Measurements from ENCODE around the gene PXDN. TPM values are rescaled to one million over a fixed set of nuclear protein-coding genes. Genes with fewer than 3 reads are reported as not detected.

PXDN gene
- total RNA-seq, 4 donors from 2014 or later, result 26.6 to 254 (median 59.8) TPM

- peak overlapping the region; percentile 65 to 72 for H3K27ac ChIP-seq
- H3K9me3 ChIP-seq, result no peaks in the 10 kb centered on the region
- H3K4me3 ChIP-seq, result no peak overlapping the region
- no peaks in the 10 kb centered on the region for H3K27me3 ChIP-seq
- peak in 1 of 2 donors; percentile 11 for DNase-seq
- no peaks in the 10 kb centered on the region for H3K36me3 ChIP-seq
- TF ChIP-seq, protein P1, sequence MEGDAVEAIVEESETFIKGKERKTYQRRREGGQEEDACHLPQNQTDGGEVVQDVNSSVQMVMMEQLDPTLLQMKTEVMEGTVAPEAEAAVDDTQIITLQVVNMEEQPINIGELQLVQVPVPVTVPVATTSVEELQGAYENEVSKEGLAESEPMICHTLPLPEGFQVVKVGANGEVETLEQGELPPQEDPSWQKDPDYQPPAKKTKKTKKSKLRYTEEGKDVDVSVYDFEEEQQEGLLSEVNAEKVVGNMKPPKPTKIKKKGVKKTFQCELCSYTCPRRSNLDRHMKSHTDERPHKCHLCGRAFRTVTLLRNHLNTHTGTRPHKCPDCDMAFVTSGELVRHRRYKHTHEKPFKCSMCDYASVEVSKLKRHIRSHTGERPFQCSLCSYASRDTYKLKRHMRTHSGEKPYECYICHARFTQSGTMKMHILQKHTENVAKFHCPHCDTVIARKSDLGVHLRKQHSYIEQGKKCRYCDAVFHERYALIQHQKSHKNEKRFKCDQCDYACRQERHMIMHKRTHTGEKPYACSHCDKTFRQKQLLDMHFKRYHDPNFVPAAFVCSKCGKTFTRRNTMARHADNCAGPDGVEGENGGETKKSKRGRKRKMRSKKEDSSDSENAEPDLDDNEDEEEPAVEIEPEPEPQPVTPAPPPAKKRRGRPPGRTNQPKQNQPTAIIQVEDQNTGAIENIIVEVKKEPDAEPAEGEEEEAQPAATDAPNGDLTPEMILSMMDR (IDR thresholded peaks at IDR 0.05), result no peak
- no peak for TF ChIP-seq POLR2A (IDR thresholded peaks at IDR 0.05)
- intact Hi-C loops (cut with DNase I; ENCODE audit: low total_unique reads), result loop anchor here (10.0 kb wide), 3 partner anchors 66 to 146 kb away; no protein-coding TSS in a partner anchor
- peaks cover 16% of the 10 kb centered on the region in 2 donors for H3K4me1 ChIP-seq
Measured at GRCh38 chr2:1740716-1741589, 3.4 kb downstream of the PXDN start.

- Histone ChIP-seq H3K27ac (peak overlapping the region; percentile 65 to 72), H3K36me3 (no peaks in the 10 kb centered on the region), H3K4me3 (no peak overlapping the region), H3K4me1 (peaks cover 10 to 16% of the 10 kb centered on the region in 2 donors), H3K9me3 (no peaks in the 10 kb centered on the region), H3K27me3 (no peaks in the 10 kb centered on the region)
- TF ChIP-seq, protein P1 (IDR thresholded peaks at IDR 0.05), result no peak
- TF ChIP-seq POLR2A (IDR thresholded peaks at IDR 0.05), result no peak
- DNase-seq, result peak in 1 of 2 donors; percentile 26
- intact Hi-C loops (cut with DNase I; ENCODE audit: low total_unique reads), result loop anchor here (10.0 kb wide), 3 partner anchors 65 to 145 kb away; no protein-coding TSS in a partner anchor
Measured at GRCh38 chr2:1739961-1740715, 4.2 kb downstream of the PXDN start.

DNA sequence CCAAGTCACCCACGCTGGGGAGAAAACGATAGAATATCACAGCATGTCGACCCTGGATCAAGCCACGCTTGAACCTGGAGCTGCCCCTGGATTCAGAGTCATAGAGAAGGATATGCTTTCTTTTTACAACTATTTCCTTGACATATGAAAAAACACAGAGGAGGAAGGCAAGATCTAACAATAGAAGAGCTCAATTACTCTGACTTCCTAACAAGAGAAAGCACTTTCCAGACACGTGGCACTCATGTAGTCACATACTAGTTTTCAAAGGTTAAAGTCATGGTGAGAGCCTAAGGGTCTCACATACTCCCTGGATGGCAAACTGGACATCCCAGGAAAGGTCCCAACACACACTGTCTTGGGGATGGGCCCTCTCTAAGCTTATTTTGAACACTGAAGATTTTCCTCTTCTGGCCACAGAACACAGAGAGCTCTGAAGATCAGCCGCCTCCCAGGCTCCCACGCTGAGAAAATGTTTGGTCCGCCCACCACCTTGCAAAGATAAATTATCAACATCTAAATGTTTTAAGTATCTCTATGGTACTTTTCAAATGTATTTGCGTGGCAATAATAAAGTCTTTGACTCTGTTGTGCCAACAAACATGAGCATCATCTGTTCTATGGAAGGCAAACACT is 4.9 kb downstream of the PXDN start:
- Histone ChIP-seq H3K9me3 (no peaks in the 10 kb centered on the region), H3K4me3 (no peak overlapping the region), H3K27ac (peak overlapping the region; percentile 65 to 72), H3K36me3 (no peaks in the 10 kb centered on the region), H3K27me3 (no peaks in the 10 kb centered on the region), H3K4me1 (peaks cover 10 to 16% of the 10 kb centered on the region in 2 donors)
- intact Hi-C loops (cut with DNase I; ENCODE audit: low total_unique reads), result no loop called here
- DNase-seq, result peak in 1 of 2 donors; percentile 10
- TF ChIP-seq, protein P1 (IDR thresholded peaks at IDR 0.05), result no peak
- TF ChIP-seq POLR2A (IDR thresholded peaks at IDR 0.05), result no peak

DNA sequence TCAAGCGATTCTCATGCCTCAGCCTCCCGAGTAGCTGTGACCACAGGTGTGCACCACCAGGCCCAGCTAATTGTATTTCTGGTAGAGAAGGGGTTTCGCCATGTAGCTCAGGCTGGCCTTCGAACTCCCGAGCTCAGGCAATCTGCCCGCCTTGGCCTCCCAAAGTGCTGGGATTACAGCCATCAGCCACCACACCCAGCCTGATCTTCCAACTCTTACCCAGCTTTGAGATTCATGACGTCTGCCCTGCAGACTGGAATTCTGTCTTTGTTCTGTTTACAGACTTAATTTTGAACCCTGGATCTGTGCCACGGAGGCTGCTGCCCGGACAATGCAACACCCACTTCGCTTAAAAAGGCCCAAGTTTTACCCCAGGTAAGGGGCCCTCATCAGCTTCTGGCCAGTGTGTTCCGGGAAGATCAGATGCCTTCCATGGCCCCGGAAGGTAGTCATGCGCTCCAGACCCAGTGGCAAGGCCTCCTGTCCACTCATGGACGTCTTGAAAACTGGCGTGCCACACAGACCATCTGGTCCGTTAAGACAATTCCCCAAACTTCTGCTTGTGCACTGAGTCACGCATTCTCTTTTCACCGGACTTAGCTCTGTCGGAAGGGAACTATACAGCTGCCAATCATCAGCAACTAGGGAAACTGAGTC is 5.5 kb downstream of the PXDN start:
- Histone ChIP-seq H3K4me3 (no peak overlapping the region), H3K36me3 (no peaks in the 10 kb centered on the region), H3K27ac (peak overlapping the region; percentile 65 to 72), H3K4me1 (peaks cover 10 to 16% of the 10 kb centered on the region in 2 donors), H3K27me3 (no peaks in the 10 kb centered on the region), H3K9me3 (no peaks in the 10 kb centered on the region)
- TF ChIP-seq POLR2A (IDR thresholded peaks at IDR 0.05), result no peak
- TF ChIP-seq, protein P1 (IDR thresholded peaks at IDR 0.05), result no peak
- intact Hi-C loops (cut with DNase I; ENCODE audit: low total_unique reads), result no loop called here
- peak in 1 of 2 donors; percentile 15 for DNase-seq
